GM21390 (cell line): Measurements from ENCODE around the gene AP1M2.

ENCODE experiments used
- ATAC-seq: cut with Tn5 transposase; IDR thresholded peaks from one replicate; pipeline ENCODE4 v1.9.1; 2021; ENCODE audit not compliant: unreplicated experiment

The AP1M2 gene

DNA sequence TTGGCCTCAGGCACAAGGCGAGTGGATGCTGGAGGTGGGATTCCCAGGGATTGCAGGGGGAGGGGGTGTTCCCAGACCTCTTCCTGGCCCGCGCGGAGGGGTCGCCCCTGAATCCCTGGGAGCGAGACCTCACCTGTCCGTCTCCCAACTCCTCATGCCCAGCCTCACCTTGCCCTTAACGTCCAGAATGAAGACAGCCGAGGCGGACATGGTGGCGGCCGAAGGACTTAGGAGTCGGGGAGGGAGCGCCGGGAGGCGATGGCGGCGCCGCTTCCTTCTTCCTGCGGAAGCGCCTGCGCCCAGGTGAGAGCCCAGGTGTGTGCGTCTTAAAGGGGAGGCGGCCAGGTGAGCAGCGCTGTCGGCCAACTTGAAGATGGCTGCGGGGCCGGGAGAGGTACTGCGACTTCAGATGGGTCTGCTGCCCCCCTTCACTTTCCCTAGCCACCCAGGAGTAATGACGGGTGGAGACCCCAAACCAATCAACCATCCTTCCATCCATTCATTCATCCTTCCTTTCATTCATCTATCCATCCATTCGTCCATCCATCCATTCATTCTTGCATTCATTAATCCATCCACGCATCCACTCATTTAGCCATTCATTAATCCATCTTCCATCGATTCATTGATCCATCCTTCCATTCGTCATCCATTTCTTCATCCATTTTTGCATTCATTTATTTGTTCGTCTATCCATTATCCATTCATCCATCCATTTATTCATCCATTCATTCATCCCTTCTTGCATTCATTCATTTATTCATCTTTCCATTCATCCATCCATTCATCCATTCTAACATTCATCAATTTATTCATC lies at the start of gene AP1M2:
AP1M2 (minus strand) TSS at position 291 of the 817 bp plus-strand sequence; CDS start at position 210, 81 bp downstream.
- ATAC-seq, result no peak

- ATAC-seq, result no peak
These were observed 49.3 kb upstream of the AP1M2 start for GRCh38 chr19:10636304-10636972.

DNA sequence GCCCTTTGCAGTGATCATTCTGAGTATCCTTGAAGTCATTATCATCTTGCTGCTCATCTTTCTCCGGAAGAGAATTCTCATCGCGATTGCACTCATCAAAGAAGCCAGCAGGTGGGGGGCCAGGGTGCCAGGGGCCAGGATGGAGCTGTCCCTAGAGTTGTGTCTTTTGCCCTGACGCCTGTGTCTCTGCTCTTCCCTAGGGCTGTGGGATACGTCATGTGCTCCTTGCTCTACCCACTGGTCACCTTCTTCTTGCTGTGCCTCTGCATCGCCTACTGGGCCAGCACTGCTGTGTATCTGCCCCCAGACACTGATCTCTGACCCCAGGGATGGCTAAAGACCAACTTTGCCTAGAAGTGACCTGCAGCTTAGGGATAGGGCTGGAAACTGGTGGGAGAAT lies 47.9 kb upstream of the AP1M2 start:
- ATAC-seq, result no peak

DNA sequence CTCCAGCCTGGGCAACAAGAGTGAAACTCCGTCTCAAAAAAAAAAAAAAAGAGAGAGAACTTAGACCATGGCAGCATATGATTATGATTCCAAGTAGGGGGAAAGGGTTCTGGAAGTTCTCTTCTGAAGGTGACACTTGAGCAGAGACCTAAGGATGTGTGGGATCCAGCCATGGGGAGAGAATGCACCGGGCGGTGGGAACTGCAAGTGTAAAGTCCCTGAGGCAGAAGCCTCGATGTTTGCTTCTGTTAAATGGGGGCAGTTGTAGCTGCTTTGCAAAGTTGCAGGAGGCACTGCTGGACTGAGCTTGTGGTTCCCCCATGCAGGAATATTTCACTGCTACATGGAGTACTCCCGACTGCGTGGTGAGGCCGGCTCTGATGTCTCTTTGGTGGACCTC lies 47.3 kb upstream of the AP1M2 start:
- no peak for ATAC-seq

- ATAC-seq, result no peak
These were observed 44.8 kb upstream of the AP1M2 start for GRCh38 chr19:10631874-10632273.

DNA sequence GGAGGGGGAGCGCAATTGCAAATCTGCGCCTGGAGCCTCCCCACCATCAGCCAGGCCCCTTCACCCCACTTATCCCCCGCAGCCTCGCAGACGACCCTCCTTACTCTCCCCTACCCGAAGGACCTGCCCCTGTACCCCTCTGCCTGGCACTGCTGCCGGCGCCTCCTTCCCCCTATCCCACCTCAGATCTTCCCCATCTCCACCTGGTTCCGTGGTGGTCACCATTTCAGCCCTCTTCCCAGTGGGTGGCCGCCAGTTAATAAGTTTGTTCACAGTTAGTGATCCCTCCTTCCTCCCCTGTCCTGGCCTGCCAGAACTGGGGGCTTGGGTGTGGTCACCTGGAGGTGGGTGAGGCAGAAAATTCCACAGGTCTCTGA lies 38.6 kb upstream of the AP1M2 start:
- no peak for ATAC-seq

- no peak for ATAC-seq
These were observed 38.1 kb upstream of the AP1M2 start, which contains the start of gene SLC44A2 for GRCh38 chr19:10625003-10625761. SLC44A2 (plus strand) TSS chr19:10625553; CDS start chr19:10625634, 81 bp downstream.

DNA sequence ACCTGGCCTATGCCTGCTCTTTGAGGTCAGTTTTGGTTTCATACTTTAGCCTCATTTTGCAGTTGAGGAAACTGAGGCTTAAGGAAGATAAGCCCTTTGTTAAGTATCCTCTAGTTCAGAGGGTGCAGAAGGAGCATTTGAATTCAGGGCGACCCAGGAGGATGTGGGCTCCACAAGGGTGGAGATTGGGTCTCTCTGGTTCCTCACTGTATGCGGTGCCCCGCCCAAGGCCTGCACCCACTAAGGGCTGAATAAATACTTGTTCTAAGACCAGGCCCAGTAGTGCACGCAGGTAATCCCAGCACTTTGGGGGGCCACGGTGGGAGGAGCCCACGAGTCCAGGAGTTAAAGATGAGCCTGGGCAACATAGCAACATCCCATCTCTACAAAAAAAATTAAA lies 37.5 kb upstream of the AP1M2 start:
- ATAC-seq, result no peak

GRCh38 chr19:10621966-10622365 lies 34.9 kb upstream of the AP1M2 start:
- ATAC-seq, result no peak

- ATAC-seq, result no peak
These were observed 33.7 kb upstream of the AP1M2 start for GRCh38 chr19:10620786-10621185.

- no peak for ATAC-seq
These were observed 31.7 kb upstream of the AP1M2 start for GRCh38 chr19:10618846-10619245.

DNA sequence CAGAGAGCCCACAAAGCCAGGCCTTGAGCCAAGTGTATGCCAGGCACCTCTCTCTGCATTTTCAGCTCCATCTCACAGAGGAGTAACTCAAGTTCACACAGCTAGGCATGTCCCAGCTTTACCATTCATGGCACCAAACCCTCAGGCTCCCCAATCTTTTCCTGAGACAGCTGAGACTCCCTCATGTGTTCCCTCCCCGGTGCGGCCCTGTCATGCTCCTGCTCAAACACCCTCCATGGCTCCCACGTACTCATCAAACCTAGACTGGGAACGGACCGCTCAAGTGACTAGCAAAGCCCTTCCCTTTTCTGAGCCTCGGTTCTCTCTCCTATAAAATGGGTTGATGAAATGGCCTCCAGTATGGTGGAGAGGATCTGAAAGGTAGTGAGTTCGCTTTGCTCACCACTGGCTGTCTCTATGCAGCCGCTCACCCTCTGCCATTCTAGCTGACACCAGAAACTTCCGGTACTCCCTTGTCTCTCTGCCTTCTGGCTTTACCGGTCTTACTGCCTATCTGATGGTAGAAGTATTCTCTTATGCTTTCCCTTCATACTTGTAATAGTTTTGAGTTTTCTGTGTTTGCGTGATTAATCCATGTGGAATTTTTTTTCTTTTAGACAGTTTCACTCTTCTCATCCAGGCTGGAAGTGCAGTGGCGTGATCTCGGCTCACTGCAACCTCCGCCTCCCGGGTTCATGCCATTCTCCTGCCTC lies 30.5 kb upstream of the AP1M2 start:
- ATAC-seq, result no peak

GRCh38 chr19:10615429-10616023 lies 28.4 kb upstream of the AP1M2 start:
- no peak for ATAC-seq

DNA sequence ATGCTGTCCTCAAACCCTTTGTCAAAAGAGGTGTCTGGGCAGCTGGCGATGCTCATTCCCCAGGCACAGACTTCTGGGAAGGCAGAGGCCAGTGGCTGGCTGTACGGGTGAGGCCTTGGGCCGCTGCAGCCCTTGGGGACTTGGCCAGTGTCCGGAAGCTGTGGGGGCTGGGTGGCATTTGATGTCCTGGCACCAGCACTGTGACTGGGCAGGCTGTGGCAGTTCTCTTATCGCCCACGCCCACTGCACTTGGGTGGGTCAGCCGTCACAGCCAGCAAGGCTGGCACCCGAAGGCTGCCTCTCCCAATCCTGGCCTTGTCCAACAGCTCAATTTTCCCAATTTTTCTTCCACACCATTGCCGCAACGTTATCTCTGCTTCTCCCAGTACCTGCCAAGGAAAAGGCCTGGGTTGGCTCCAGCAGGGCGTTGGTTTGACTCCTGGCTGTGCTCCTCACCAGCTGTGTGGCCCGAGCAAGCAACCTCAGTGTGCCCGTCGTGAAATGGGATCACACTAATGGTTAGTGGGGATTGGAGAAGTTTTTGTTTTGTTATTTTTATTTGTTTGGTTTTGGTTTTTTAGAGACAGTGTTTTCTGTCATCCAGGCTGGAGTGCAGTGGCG lies 25.5 kb upstream of the AP1M2 start:
- ATAC-seq, result no peak

- no peak for ATAC-seq
These were observed 24.8 kb upstream of the AP1M2 start for GRCh38 chr19:10611907-10612306.

DNA sequence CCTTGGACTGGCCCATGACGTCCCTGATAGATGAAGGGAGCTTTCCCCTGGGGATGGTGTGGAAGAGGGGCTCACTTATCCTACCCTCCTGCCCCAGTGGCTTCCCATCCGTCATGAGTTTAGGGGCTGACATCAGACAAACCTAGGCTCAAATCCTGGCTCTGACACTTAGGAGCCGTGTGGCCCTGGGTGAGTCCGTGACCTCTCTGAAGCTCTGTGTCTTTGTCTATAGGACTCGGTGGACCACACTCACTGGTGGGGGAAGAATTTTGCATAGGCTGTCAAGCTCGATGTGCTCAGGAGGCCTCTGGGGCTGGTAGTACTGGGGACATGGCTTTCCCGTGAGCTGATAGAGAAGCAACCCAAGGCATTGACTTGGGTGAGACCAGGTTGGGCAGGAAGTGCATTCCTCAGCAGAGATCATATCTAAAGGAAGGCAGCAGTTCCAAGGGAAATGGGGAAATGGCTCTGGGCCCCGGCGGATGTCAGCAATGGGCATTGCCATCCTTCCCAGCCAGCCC lies 17.4 kb upstream of the AP1M2 start:
- no peak for ATAC-seq

- ATAC-seq, result no peak
These were observed 16.9 kb upstream of the AP1M2 start for GRCh38 chr19:10603873-10604459.

GRCh38 chr19:10603084-10603872 lies 16.2 kb upstream of the AP1M2 start:
- no peak for ATAC-seq
